HT-29 (cell line): Measurements from ENCODE around the gene ALDH3B2. TPM values are rescaled to one million over a fixed set of nuclear protein-coding genes. Genes with fewer than 3 reads are reported as not detected.
"Not testable (repeated sequence)": the region's sequence is repeated elsewhere in the genome, so short reads cannot be mapped to it uniquely, and the experiment has no call there.

Source experiments
- DNase-seq: peaks from one replicate; pipeline ENCODE4 v3.0.0-alpha.2; 2015; ENCODE audit warnings: low spot score
- total RNA-seq: library from RNA; depleted of rRNA; stranded (reverse); fragments of >200 nt; shearing (Covaris generic); gene quantifications from 2 replicates; pipeline ENCODE4 v1.2.3, GENCODE V29; 2014

The ALDH3B2 gene
- total RNA-seq, 1 experiment from 2014 or later: not detected

GRCh38 chr11:67685641-67686332 is 11.4 kb upstream of the ALDH3B2 start:
- DNase-seq: not testable (repeated sequence)

- peak; percentile 61 for DNase-seq
These were observed 8.0 kb upstream of the ALDH3B2 start for GRCh38 chr11:67682126-67683034.

GRCh38 chr11:67680696-67681470 is 6.5 kb upstream of the ALDH3B2 start:
- no peak for DNase-seq

- DNase-seq: no peak
These were observed 780 bp upstream of the ALDH3B2 start for GRCh38 chr11:67675058-67675747.

GRCh38 chr11:67673902-67674301 is 521 bp downstream of the ALDH3B2 start:
- DNase-seq: no peak

- no peak for DNase-seq
These were observed 1.1 kb downstream of the ALDH3B2 start for GRCh38 chr11:67673358-67673757.

- DNase-seq: no peak
These were observed 3.3 kb downstream of the ALDH3B2 start for GRCh38 chr11:67671211-67671520.

GRCh38 chr11:67670316-67671210 is 3.9 kb downstream of the ALDH3B2 start:
- DNase-seq: no peak

GRCh38 chr11:67668192-67668551 is 6.3 kb downstream of the ALDH3B2 start:
- no peak for DNase-seq

GRCh38 chr11:67667490-67668191 is 6.8 kb downstream of the ALDH3B2 start:
- DNase-seq: no peak

GRCh38 chr11:67666676-67667489 is 7.5 kb downstream of the ALDH3B2 start:
- DNase-seq: no peak

- no peak for DNase-seq
These were observed 8.1 kb downstream of the ALDH3B2 start for GRCh38 chr11:67666303-67666645.

GRCh38 chr11:67665541-67666302 is 8.7 kb downstream of the ALDH3B2 start:
- peak; percentile 75 for DNase-seq

GRCh38 chr11:67664696-67665540 is 9.5 kb downstream of the ALDH3B2 start:
- DNase-seq: no peak

GRCh38 chr11:67664213-67664585 is 10.2 kb downstream of the ALDH3B2 start:
- DNase-seq: no peak

- DNase-seq: no peak
These were observed 10.8 kb downstream of the ALDH3B2 start for GRCh38 chr11:67663532-67664212.
